Measurements from ENCODE around the gene SPHKAP.
"Not testable (repeated sequence)": the region's sequence is repeated elsewhere in the genome, so short reads cannot be mapped to it uniquely, and the experiment has no call there.

The SPHKAP gene

GRCh38 chr2:228039752-228040534 is 141.5 kb downstream of the SPHKAP start:
- DNase-seq (ENCODE audit: low read depth in 2 of 2), result no peak

GRCh38 chr2:228038967-228039366 is 142.5 kb downstream of the SPHKAP start:
- no peak for DNase-seq (ENCODE audit: low read depth in 2 of 2)

GRCh38 chr2:228037915-228038314 is 143.6 kb downstream of the SPHKAP start:
- no peak for DNase-seq (ENCODE audit: low read depth in 2 of 2)

GRCh38 chr2:228023619-228024018 is 157.9 kb downstream of the SPHKAP start:
- DNase-seq (ENCODE audit: low read depth in 2 of 2), result no peak

- no peak for DNase-seq (ENCODE audit: low read depth in 2 of 2)
These were observed 163.2 kb downstream of the SPHKAP start for GRCh38 chr2:228018311-228018710.

- no peak for DNase-seq (ENCODE audit: low read depth in 2 of 2)
These were observed 163.7 kb downstream of the SPHKAP start for GRCh38 chr2:228017784-228018183.

- no peak for DNase-seq (ENCODE audit: low read depth in 2 of 2)
These were observed 165.1 kb downstream of the SPHKAP start for GRCh38 chr2:228016402-228016801.

- no peak for DNase-seq (ENCODE audit: low read depth in 2 of 2)
These were observed 165.7 kb downstream of the SPHKAP start for GRCh38 chr2:228015741-228016140.

GRCh38 chr2:227996366-227996765 is 185.1 kb downstream of the SPHKAP start:
- DNase-seq (ENCODE audit: low read depth in 2 of 2), result no peak

- no peak for DNase-seq (ENCODE audit: low read depth in 2 of 2)
These were observed 190.6 kb downstream of the SPHKAP start for GRCh38 chr2:227990937-227991336.

GRCh38 chr2:227973241-227973640 is 208.2 kb downstream of the SPHKAP start:
- no peak for DNase-seq (ENCODE audit: low read depth in 2 of 2)

- no peak for DNase-seq (ENCODE audit: low read depth in 2 of 2)
These were observed 209.8 kb downstream of the SPHKAP start for GRCh38 chr2:227971619-227972230.

- DNase-seq (ENCODE audit: low read depth in 2 of 2), result no peak
These were observed 221.2 kb downstream of the SPHKAP start for GRCh38 chr2:227960317-227960716.

GRCh38 chr2:227942965-227943364 is 238.5 kb downstream of the SPHKAP start:
- DNase-seq (ENCODE audit: low read depth in 2 of 2), result no peak

GRCh38 chr2:227942021-227942420 is 239.5 kb downstream of the SPHKAP start:
- no peak for DNase-seq (ENCODE audit: low read depth in 2 of 2)

GRCh38 chr2:227939271-227940027 is 242.0 kb downstream of the SPHKAP start:
- peak in 1 of 2 experiments; percentile 2 for DNase-seq (ENCODE audit: low read depth in 2 of 2)

- DNase-seq (ENCODE audit: low read depth in 2 of 2), result not testable (repeated sequence)
These were observed 245.2 kb downstream of the SPHKAP start for GRCh38 chr2:227936249-227936648.

GRCh38 chr2:227933884-227934283 is 247.6 kb downstream of the SPHKAP start:
- no peak for DNase-seq (ENCODE audit: low read depth in 2 of 2)

GRCh38 chr2:227932403-227932802 is 249.1 kb downstream of the SPHKAP start:
- DNase-seq (ENCODE audit: low read depth in 2 of 2), result no peak

- no peak for DNase-seq (ENCODE audit: low read depth in 2 of 2)
These were observed 249.5 kb downstream of the SPHKAP start for GRCh38 chr2:227932001-227932400.

Measured in fibroblast of skin of left quadriceps (primary cell).